Anterior cingulate cortex (tissue), 58 donors: Measurements from ENCODE around the gene ARID3C.

Source experiments
- DNase-seq, 58 donors: peaks; one replicate each; lab custom pipeline; 2025; lab: John Stamatoyannopoulos, UW

Gene ARID3C

GRCh38 chr9:34603610-34604231 is 25.1 kb downstream of the ARID3C start:
- DNase-seq, result peak in 56 of 58 donors; percentile 18 to 95 (median 70)

GRCh38 chr9:34601937-34602573 is 26.8 kb downstream of the ARID3C start:
- no peak for DNase-seq

GRCh38 chr9:34600908-34601307 is 28.0 kb downstream of the ARID3C start:
- no peak for DNase-seq

- DNase-seq, result no peak
Observed at GRCh38 chr9:34599546-34599945, 29.3 kb downstream of the ARID3C start.

GRCh38 chr9:34594177-34594576 is 34.7 kb downstream of the ARID3C start:
- DNase-seq, result peak in 4 of 58 donors; percentile 13 to 29 (median 22)

- peak in 51 of 58 donors; percentile 23 to 86 (median 59) for DNase-seq
Observed at GRCh38 chr9:34592895-34593601, 35.8 kb downstream of the ARID3C start.

- DNase-seq, result no peak
Observed at GRCh38 chr9:34591917-34592866, 36.7 kb downstream of the ARID3C start.

- peak in 57 of 58 donors; percentile 25 to 89 (median 74) for DNase-seq
Observed at GRCh38 chr9:34591248-34591916, 37.5 kb downstream of the ARID3C start.

- DNase-seq, result peak in 7 of 58 donors; percentile 5 to 72 (median 44)
Observed at GRCh38 chr9:34590381-34591247, 38.3 kb downstream of the ARID3C start.

GRCh38 chr9:34589636-34590380 is 39.1 kb downstream of the ARID3C start, which contains the start of gene CNTFR:
CNTFR (minus strand) TSS chr9:34589724; CDS start chr9:34568981, 20,743 bp downstream.
- DNase-seq, result peak in 53 of 58 donors; percentile 28 to 82 (median 71)

GRCh38 chr9:34588671-34589635 is 39.9 kb downstream of the ARID3C start:
- peak in 23 of 58 donors; percentile 6 to 77 (median 36) for DNase-seq

GRCh38 chr9:34587271-34587670 is 41.6 kb downstream of the ARID3C start:
- no peak for DNase-seq

- DNase-seq, result no peak
Observed at GRCh38 chr9:34585946-34586669, 42.8 kb downstream of the ARID3C start.

- no peak for DNase-seq
Observed at GRCh38 chr9:34584970-34585369, 43.9 kb downstream of the ARID3C start.

- DNase-seq, result no peak
Observed at GRCh38 chr9:34582787-34583186, 46.1 kb downstream of the ARID3C start.

- DNase-seq, result no peak
Observed at GRCh38 chr9:34581318-34581717, 47.5 kb downstream of the ARID3C start.
